PC-3 (cell line): ENCODE measurements around the gene SLC12A8. TPM values are rescaled to one million over a fixed set of nuclear protein-coding genes. Genes with fewer than 3 reads are reported as not detected.

Source experiments
- ATAC-seq: fragments of 200-7000 bp; cut with Tn5 transposase; 2 replicates; pipeline ENCODE4 v1.9.1; 2020; ENCODE audit warnings: mild to moderate bottlenecking, moderate library complexity
- BruUV-seq: library from RNA; stranded (reverse); fragments of 400-500 nt; replicated peaks from 2 replicates; lab custom pipeline; 2021; lab: Mats Ljungman, UMichigan
- CTCF ChIA-PET: fragments of 300-600 bp; sonication (Branson Sonifier 250); formaldehyde crosslinking; loops from one replicate; lab custom pipeline; 2022; ENCODE audit warnings: antibody characterized with exemption; lab: Charles Lee
- POLR2A ChIA-PET: fragments of 300-600 bp; sonication (Branson Sonifier 250); formaldehyde crosslinking; loops from one replicate; lab custom pipeline; 2022; ENCODE audit warnings: antibody characterized with exemption; ENCODE audit not compliant: unreplicated experiment; lab: Charles Lee
- DNase-seq: peaks from one replicate; pipeline ENCODE4 v3.0.0-alpha.2; 2015
- H2AFZ ChIP-seq: fragments of 300-600 bp; sonication (generic); 2 replicates; pipeline ENCODE4 v1.6.0; 2016; ENCODE audit warnings: antibody characterized with exemption, low read length
- H3F3A ChIP-seq: fragments of 300-600 bp; sonication (generic); one replicate; pipeline ENCODE4 v1.6.0; 2017; ENCODE audit warnings: antibody characterized with exemption, low read length, control low read depth, mild to moderate bottlenecking; ENCODE audit not compliant: unreplicated experiment
- H3K27ac ChIP-seq: fragments of 300-600 bp; sonication (generic); 2 replicates; pipeline ENCODE4 v1.5.1; 2016; ENCODE audit warnings: mild to moderate bottlenecking, low read length
- H3K27me3 ChIP-seq: fragments of 300-600 bp; sonication (generic); 2 replicates; pipeline ENCODE4 v1.6.1; 2016; ENCODE audit warnings: low read length, mixed read lengths
- H3K36me3 ChIP-seq: fragments of 300-600 bp; sonication (generic); 2 replicates; pipeline ENCODE4 v1.6.1; 2016; ENCODE audit warnings: low read depth, mixed run types, low read length, mixed read lengths
- H3K4me1 ChIP-seq: fragments of 300-600 bp; sonication (generic); 2 replicates; pipeline ENCODE4 v1.5.1; 2016; ENCODE audit warnings: low read length; ENCODE audit not compliant: insufficient read depth
- H3K4me2 ChIP-seq: fragments of 300-600 bp; sonication (generic); 2 replicates; pipeline ENCODE4 v1.6.0; 2016; ENCODE audit warnings: low read length
- H3K4me3 ChIP-seq: fragments of 300-600 bp; sonication (generic); 2 replicates; pipeline ENCODE4 v1.5.1; 2016; ENCODE audit warnings: mild to moderate bottlenecking, low read length, mixed read lengths
- H3K79me2 ChIP-seq: fragments of 300-600 bp; sonication (generic); 2 replicates; pipeline ENCODE4 v1.6.1; 2017; ENCODE audit warnings: low read length, mixed read lengths
- H3K9ac ChIP-seq: fragments of 300-600 bp; sonication (generic); 2 replicates; pipeline ENCODE4 v1.6.0; 2016; ENCODE audit warnings: mild to moderate bottlenecking, low read length
- H3K9me2 ChIP-seq: fragments of 300-600 bp; sonication (generic); replicated peaks from 2 replicates; pipeline ENCODE4 v1.6.1; 2016; ENCODE audit warnings: mixed run types, low read length, mixed read lengths
- H3K9me3 ChIP-seq: fragments of 300-600 bp; sonication (generic); 2 replicates; pipeline ENCODE4 v1.6.1; 2016; ENCODE audit warnings: low read length, mixed read lengths
- H4K20me1 ChIP-seq: fragments of 300-600 bp; sonication (generic); 2 replicates; pipeline ENCODE4 v1.6.1; 2016; ENCODE audit warnings: low read length, mixed read lengths
- CTCF ChIP-seq: fragments of 300-600 bp; sonication (generic); conservative IDR thresholded peaks from 2 replicates; pipeline ENCODE4 v1.5.1; 2017; ENCODE audit warnings: antibody characterized with exemption, low read depth, mild to moderate bottlenecking, low read length
- EZH2 ChIP-seq: fragments of 300-600 bp; sonication (generic); IDR thresholded peaks from one replicate; pipeline ENCODE4 v1.6.1; 2017; ENCODE audit warnings: antibody characterized with exemption, mild to moderate bottlenecking, low read length; ENCODE audit not compliant: unreplicated experiment
- EZH2phosphoT487 ChIP-seq: fragments of 300-600 bp; sonication (generic); IDR thresholded peaks from 2 replicates; pipeline ENCODE4 v1.6.1; 2018; ENCODE audit warnings: mild to moderate bottlenecking, antibody characterized with exemption, low read length, borderline replicate concordance
- intact Hi-C: fragments of 100-400 bp; cut with micrococcal nuclease; formaldehyde crosslinking; loops from 2 replicates; pipeline ENCODE4 v1.9.0; 2023
- total RNA-seq: library from RNA; depleted of rRNA; stranded (reverse); fragments of >200 nt; gene quantifications from 2 replicates; pipeline ENCODE4 v1.2.3, GENCODE V29; 2014

The SLC12A8 gene
- total RNA-seq, 1 experiment from 2014 or later, result 11.0 TPM

GRCh38 chr3:125186261-125186787, 26.2 kb downstream of the SLC12A8 start:
- no peaks in the 10 kb centered on the region for H4K20me1 ChIP-seq
- H3F3A ChIP-seq, result no peaks in the 10 kb centered on the region
- ChIA-PET CTCF (no interaction called here), POLR2A (no interaction called here)
- no peaks in the 10 kb centered on the region for H3K9me2 ChIP-seq
- no peaks in the 10 kb centered on the region for H3K27me3 ChIP-seq
- H3K9ac ChIP-seq, result no peak overlapping the region
- no peak overlapping the region for H2AFZ ChIP-seq
- ATAC-seq, result no peak
- intact Hi-C loops, result no loop called here
- H3K4me2 ChIP-seq, result no peak overlapping the region
- H3K79me2 ChIP-seq, result no peaks in the 10 kb centered on the region
- H3K9me3 ChIP-seq, result no peaks in the 10 kb centered on the region
- H3K27ac ChIP-seq, result no peak overlapping the region
- H3K36me3 ChIP-seq, result no peaks in the 10 kb centered on the region
- BruUV-seq, result no TSS peak
- H3K4me1 ChIP-seq, result no peaks in the 10 kb centered on the region
- TF ChIP-seq CTCF, result no peak
- no peak for TF ChIP-seq EZH2
- no peak for TF ChIP-seq EZH2phosphoT487
- DNase-seq, result no peak
- H3K4me3 ChIP-seq, result no peak overlapping the region

- no peak for ATAC-seq
- Histone ChIP-seq H3F3A (no peaks in the 10 kb centered on the region), H3K4me2 (no peak overlapping the region), H3K4me3 (no peak overlapping the region), H3K4me1 (no peaks in the 10 kb centered on the region), H3K79me2 (no peaks in the 10 kb centered on the region), H2AFZ (no peak overlapping the region), H3K9me2 (no peaks in the 10 kb centered on the region), H3K27ac (no peak overlapping the region), H3K9me3 (no peaks in the 10 kb centered on the region), H4K20me1 (no peaks in the 10 kb centered on the region), H3K9ac (no peak overlapping the region), H3K36me3 (no peaks in the 10 kb centered on the region), H3K27me3 (no peaks in the 10 kb centered on the region)
- BruUV-seq, result no TSS peak
- DNase-seq, result no peak
- no peak for TF ChIP-seq EZH2phosphoT487
- TF ChIP-seq CTCF, result no peak
- no peak for TF ChIP-seq EZH2
- intact Hi-C loops, result no loop called here
- ChIA-PET POLR2A (no interaction called here), CTCF (no interaction called here)
Measured at GRCh38 chr3:125185805-125186204, 26.7 kb downstream of the SLC12A8 start.

GRCh38 chr3:125179884-125180240, 32.7 kb downstream of the SLC12A8 start:
- no peaks in the 10 kb centered on the region for H3K27me3 ChIP-seq
- H3K27ac ChIP-seq, result no peak overlapping the region
- no peaks in the 10 kb centered on the region for H3K9me2 ChIP-seq
- no peaks in the 10 kb centered on the region for H3K36me3 ChIP-seq
- H3K4me3 ChIP-seq, result no peak overlapping the region
- no peaks in the 10 kb centered on the region for H3K79me2 ChIP-seq
- TF ChIP-seq EZH2 (no peak), EZH2phosphoT487 (no peak), CTCF (no peak)
- H3K9me3 ChIP-seq, result no peaks in the 10 kb centered on the region
- H3F3A ChIP-seq, result no peaks in the 10 kb centered on the region
- H2AFZ ChIP-seq, result no peak overlapping the region
- CTCF ChIA-PET, result no interaction called here
- no TSS peak for BruUV-seq
- ATAC-seq (no peak), DNase-seq (no peak)
- no peaks in the 10 kb centered on the region for H4K20me1 ChIP-seq
- no peaks in the 10 kb centered on the region for H3K4me1 ChIP-seq
- no peak overlapping the region for H3K4me2 ChIP-seq
- H3K9ac ChIP-seq, result no peak overlapping the region
- POLR2A ChIA-PET, result no interaction called here
- intact Hi-C loops, result no loop called here
